ENCODE data around the gene CCDC85B.

The CCDC85B gene

DNA sequence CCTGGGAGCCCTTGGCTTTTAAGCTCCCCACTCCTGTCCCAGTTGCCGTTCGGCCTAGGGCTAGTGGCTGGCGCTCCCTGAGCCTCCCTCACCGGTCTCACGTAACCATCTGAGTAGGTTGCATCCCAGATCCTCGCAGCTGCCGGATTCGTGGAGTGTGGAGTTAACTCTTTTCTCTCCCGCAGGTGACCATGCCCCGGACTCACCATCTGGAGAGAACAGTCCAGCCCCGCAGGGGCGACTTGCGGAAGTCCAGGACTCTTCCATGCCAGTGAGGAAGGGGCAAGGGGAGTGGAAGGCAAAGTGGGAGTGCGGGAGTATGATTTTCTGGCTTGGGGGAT is 29.3 kb upstream of the CCDC85B start:
- H3K4me1 Mint-ChIP-seq (ENCODE audit: low read depth): peaks cover 36% of the 10 kb centered on the region

DNA sequence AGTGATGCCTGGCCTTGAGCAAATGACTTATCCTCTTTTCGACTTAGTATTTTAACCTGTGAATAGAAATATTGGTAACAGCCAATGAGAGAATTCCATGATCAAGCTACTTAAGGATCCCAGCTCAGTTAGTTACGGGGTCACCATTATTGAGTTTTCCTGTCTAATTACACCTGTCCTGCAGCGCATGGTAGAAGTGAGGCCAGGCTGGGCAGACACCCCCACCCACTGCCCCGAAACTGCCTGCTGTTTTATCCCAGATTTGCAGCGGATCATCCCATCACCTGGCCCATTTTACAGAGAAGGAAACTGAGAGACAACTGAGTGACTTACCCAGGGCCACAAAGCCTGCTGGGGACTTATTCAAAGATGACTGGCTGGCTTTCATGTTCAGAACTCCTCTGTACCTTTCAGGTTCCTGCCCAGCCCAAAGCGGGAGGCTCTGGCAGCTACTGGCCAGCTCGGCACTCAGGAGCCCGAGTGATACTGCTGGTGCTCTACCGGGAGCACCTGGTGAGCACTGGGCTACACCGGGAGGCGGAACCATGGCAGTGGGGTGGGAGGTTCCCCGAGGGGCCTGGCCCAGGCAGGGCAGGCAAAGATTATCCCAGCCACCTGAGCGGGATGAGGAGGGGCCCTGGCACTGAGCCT is 28.8 kb upstream of the CCDC85B start:
- Mint-ChIP-seq H3K36me3 (ENCODE audit: low read depth) (peaks cover 45% of the 10 kb centered on the region), H3K27ac (peak overlapping the region; percentile 93), H3K9me3 (no peaks in the 10 kb centered on the region), H3K4me1 (ENCODE audit: low read depth) (peaks cover 30% of the 10 kb centered on the region), H3K27me3 (ENCODE audit: low read depth) (no peaks in the 10 kb centered on the region), H3K4me3 (peak overlapping the region; percentile 91)
- no peak for DNase-seq (ENCODE audit: low spot score)

More for the DNA sequence above, 29.3 kb upstream of the CCDC85B start:
- no peaks in the 10 kb centered on the region for H3K9me3 Mint-ChIP-seq
- no peak for DNase-seq (ENCODE audit: low spot score)
- peak overlapping the region; percentile 91 for H3K4me3 Mint-ChIP-seq
- H3K27ac Mint-ChIP-seq: peak overlapping the region; percentile 93
- H3K36me3 Mint-ChIP-seq (ENCODE audit: low read depth): peaks cover 49% of the 10 kb centered on the region
- H3K27me3 Mint-ChIP-seq (ENCODE audit: low read depth): no peaks in the 10 kb centered on the region

DNA sequence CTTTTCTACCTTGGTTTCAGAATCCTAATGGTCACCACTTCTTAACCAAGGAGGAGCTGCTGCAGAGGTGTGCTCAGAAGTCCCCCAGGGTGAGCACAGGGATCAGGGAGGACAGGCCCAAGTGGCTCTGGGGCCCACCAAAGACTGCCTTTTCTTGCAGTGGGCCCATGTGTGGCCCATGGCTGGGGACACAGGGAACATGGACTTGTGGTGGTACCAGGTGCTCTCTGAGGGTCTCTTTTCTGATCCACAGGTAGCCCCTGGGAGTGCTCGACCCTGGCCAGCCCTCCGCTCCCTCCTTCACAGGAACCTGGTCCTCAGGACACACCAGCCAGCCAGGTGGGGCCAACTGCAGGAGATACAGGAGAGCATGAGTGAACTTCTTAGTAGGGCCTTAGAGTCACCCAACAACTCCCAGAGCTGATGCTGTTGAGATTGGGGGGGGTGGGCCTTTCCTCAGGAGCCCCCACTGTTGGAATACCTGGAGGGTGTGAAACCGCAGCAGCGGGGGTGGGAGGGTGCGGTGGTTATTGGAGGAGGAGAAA is 28.2 kb upstream of the CCDC85B start:
- Mint-ChIP-seq H3K9me3 (no peaks in the 10 kb centered on the region), H3K27me3 (ENCODE audit: low read depth) (no peaks in the 10 kb centered on the region), H3K36me3 (ENCODE audit: low read depth) (peaks cover 48% of the 10 kb centered on the region), H3K4me1 (ENCODE audit: low read depth) (peaks cover 28% of the 10 kb centered on the region), H3K27ac (peak overlapping the region; percentile 13), H3K4me3 (peak overlapping the region; percentile 44)
- no peak for DNase-seq (ENCODE audit: low spot score)

DNA sequence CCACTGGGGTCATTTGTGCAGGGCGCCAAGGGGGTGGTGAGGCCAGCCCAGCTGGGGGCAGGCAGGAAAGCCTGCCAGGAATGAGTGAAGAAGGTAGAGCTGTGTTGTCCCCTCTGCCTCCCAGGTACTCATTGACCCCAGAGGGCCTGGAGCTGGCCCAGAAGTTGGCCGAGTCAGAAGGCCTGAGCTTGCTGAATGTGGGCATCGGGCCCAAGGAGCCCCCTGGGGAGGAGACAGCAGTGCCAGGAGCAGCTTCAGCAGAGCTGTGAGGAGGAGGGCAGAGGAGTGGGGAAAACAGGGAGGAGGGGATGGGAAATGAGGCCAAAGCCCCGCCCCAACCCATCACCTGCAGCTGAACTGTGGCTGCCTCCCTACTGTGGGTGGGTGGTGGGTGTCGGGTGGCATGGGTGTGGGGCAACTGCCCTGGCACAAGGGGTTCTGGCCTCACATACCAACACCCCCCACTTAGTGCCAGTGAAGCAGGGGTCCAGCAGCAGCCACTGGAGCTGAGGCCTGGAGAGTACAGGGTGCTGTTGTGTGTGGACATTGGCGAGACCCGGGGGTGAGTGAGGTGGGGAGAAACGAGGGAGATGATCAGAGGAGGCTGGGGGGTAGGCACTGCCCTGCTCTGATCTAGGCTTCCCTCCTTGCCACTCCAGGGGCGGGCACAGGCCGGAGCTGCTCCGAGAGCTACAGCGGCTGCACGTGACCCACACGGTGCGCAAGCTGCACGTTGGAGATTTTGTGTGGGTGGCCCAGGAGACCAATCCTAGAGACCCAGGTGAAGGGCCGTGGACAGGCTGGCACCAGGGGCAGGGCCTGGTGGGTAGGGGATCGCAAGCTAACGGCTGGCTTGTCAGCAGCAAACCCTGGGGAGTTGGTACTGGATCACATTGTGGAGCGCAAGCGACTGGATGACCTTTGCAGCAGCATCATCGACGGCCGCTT is 27.3 kb upstream of the CCDC85B start:
- no peaks in the 10 kb centered on the region for H3K9me3 Mint-ChIP-seq
- peak overlapping the region; percentile 44 for H3K4me3 Mint-ChIP-seq
- peaks cover 48% of the 10 kb centered on the region for H3K36me3 Mint-ChIP-seq (ENCODE audit: low read depth)
- no peak for DNase-seq (ENCODE audit: low spot score)
- H3K27ac Mint-ChIP-seq: peak overlapping the region; percentile 13
- H3K27me3 Mint-ChIP-seq (ENCODE audit: low read depth): no peaks in the 10 kb centered on the region
- H3K4me1 Mint-ChIP-seq (ENCODE audit: low read depth): peaks cover 27% of the 10 kb centered on the region

DNA sequence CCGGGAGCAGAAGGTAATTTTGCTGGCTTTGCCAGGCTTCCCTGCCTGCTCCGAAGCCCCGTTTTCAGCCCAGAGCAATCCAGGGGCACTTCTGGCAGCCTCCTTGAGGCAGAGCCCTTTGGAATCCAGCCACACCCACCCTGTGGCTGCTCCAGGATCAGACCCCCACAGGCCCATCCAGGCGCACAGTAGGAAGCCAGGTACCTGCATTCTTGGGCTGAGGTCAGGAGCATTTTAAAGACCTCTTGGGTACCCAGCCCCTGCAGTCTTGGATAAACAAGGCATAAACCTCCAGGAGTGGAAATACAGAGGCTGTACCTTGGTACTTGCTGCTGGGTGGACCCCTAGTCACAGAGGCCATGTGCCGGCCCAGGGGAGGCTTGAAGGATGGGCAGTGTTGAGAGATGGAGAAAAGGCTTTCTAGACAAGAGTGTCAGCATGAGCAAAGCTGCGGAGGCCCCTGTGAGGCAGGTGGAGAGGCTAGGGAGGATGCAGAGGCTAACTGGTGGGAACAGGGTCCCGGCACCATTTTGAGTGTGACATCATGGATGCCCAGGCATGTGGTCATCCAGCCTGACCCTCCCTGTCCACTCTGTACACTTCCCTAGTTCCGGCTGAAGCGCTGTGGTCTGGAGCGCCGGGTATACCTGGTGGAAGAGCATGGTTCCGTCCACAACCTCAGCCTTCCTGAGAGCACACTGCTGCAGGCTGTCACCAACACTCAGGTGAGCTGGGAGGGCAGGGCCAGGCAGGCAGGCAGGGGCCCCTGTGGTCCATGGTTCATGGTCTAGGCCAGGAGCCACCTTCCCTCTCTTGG is 26.4 kb upstream of the CCDC85B start:
- no peaks in the 10 kb centered on the region for H3K9me3 Mint-ChIP-seq
- peaks cover 21% of the 10 kb centered on the region for H3K4me1 Mint-ChIP-seq (ENCODE audit: low read depth)
- H3K36me3 Mint-ChIP-seq (ENCODE audit: low read depth): peaks cover 48% of the 10 kb centered on the region
- H3K27me3 Mint-ChIP-seq (ENCODE audit: low read depth): no peaks in the 10 kb centered on the region
- no peak overlapping the region for H3K4me3 Mint-ChIP-seq
- H3K27ac Mint-ChIP-seq: peak overlapping the region; percentile 36
- no peak for DNase-seq (ENCODE audit: low spot score)

DNA sequence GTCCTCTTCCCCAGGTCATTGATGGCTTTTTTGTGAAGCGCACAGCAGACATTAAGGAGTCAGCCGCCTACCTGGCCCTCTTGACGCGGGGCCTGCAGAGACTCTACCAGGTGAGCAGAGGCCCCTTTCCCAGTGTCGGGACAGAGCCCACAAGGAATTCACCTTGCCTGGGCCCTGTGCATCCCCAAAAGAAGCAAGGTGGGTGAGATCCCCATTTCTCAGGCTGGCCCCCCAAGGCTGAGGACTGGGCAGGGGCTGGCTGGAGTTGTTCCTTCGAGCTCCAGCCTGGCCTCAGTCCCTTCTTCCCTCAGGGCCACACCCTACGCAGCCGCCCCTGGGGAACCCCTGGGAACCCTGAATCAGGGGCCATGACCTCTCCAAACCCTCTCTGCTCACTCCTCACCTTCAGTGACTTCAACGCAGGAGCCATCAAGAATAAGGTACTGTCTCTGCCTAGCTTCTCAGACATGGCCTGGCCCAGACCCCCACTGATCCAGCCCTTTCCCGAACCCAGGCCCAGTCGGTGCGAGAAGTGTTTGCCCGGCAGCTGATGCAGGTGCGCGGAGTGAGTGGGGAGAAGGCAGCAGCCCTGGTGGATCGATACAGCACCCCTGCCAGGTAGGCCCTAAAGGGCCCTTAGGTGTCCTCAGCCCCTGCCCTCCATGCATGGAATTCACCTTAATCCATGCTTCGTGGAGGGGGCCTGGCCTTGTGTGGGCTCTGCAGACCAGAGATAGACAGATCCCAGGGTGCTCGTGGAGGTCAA is 25.6 kb upstream of the CCDC85B start:
- Mint-ChIP-seq H3K4me3 (no peak overlapping the region), H3K4me1 (ENCODE audit: low read depth) (peaks cover 18% of the 10 kb centered on the region), H3K27ac (peak overlapping the region; percentile 36), H3K9me3 (no peaks in the 10 kb centered on the region), H3K36me3 (ENCODE audit: low read depth) (peaks cover 48% of the 10 kb centered on the region), H3K27me3 (ENCODE audit: low read depth) (no peaks in the 10 kb centered on the region)
- no peak for DNase-seq (ENCODE audit: low spot score)

DNA sequence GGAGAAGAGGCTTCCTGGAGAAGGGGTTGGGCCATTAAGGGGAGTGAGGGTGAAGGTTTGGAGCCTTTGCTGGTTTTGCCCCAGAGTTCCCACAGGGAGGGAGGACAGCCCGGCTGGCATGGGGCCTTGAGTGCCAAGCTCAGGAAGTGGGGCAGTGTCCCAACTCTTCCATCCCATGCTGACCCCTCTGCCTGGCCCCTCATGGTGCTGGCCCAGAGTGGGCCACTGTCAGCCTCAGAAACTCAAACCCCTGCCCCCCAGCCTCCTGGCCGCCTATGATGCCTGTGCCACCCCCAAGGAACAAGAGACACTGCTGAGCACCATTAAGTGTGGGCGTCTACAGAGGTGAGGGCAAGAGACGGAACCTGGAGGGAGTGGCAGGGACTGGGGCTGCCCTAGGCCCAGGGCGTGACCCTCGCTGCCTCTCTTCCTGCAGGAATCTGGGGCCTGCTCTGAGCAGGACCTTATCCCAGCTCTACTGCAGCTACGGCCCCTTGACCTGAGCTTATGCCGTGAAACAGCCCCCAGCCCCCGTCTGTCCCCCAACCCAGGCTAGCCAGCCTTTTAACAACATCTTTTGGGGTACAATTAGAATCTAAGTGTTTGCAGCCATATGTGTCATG is 24.8 kb upstream of the CCDC85B start:
- H3K27ac Mint-ChIP-seq: no peak overlapping the region
- peaks cover 22% of the 10 kb centered on the region for H3K4me1 Mint-ChIP-seq (ENCODE audit: low read depth)

DNA sequence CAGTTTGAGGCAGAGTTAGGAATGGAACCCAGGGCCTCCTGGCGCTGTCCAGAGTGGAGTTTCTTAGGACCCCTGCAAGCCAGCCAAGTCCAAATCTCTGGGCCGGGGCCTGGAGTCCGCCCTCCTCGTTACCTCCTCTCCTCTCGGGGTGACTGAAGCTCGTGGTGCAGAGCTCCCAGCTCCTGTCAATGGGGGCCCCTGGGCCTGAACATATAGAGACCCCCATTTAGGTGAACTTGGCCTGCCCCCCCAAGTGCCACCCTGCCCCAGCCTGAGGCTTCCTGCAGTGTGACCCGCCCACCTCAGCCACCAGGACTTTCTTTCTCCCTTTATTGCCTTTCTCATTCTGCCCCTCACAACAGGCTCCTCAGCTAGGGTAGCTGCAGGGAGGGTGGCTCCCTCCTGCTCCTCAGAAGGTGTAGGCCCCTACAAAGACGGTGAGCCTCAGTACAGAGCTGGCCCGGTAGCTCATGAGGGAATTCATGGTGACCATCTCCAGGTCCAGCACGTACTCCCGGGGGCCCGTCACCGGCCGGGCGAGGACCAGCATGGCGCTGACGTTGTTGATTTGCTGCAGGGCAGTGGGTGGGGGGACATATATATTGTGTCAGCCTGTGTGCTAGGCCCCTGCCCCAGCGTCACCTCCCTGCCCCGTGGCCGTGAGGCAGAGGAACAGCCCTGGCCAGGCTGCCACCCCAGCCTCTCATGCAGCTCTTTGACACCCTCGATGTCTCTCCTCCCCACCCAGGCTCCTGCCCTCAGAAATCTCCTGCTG is 23.8 kb upstream of the CCDC85B start:
- peaks cover 25% of the 10 kb centered on the region for H3K4me1 Mint-ChIP-seq (ENCODE audit: low read depth)
- peaks cover 40% of the 10 kb centered on the region for H3K36me3 Mint-ChIP-seq (ENCODE audit: low read depth)
- H3K27me3 Mint-ChIP-seq (ENCODE audit: low read depth): no peaks in the 10 kb centered on the region
- H3K9me3 Mint-ChIP-seq: no peaks in the 10 kb centered on the region
- DNase-seq (ENCODE audit: low spot score): no peak
- H3K4me3 Mint-ChIP-seq: no peak overlapping the region
- H3K27ac Mint-ChIP-seq: no peak overlapping the region

More for the DNA sequence above, 24.8 kb upstream of the CCDC85B start:
- Mint-ChIP-seq H3K9me3 (no peaks in the 10 kb centered on the region), H3K36me3 (ENCODE audit: low read depth) (peaks cover 47% of the 10 kb centered on the region), H3K4me3 (no peak overlapping the region), H3K27me3 (ENCODE audit: low read depth) (no peaks in the 10 kb centered on the region)
- no peak for DNase-seq (ENCODE audit: low spot score)

DNA sequence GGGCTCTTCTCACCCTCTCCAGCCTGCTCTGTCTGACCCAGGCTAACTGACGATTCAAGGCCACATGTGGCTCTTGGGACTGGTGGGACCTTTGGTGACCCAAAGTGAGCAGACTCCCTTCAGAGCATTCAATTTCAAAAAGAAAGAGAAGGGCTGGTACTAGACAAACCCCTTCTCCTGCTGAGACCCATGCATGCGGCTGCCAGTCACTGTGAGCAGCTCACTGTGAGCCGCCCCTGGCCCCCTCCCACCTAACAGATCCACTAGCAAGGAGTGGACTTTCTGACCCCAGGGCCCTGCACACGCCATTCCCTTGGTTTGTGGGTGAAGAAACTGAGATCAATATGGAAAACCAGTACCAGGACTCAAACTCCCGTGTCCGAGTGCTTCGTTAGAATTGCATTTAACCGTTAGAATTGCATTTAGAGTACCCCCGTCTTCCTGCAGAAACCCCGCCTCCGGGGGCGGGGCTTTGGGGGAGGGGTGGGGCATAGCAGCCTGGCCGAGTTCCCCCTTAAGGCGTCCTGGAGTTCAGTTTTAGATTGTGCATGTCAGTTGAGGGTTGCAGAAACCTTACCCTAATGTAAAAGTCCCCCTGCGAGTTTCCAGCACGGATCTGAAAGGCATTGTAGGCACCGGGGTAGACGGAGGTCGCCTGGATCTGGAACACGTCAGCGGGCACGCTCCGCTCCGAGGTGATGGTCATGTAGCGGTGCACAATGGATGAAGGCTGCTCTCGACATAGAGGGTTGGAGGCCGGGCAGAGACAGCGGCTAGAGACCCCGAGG is 23.0 kb upstream of the CCDC85B start:
- Mint-ChIP-seq H3K27me3 (ENCODE audit: low read depth) (no peaks in the 10 kb centered on the region), H3K27ac (no peak overlapping the region), H3K36me3 (ENCODE audit: low read depth) (peaks cover 35% of the 10 kb centered on the region), H3K4me3 (no peak overlapping the region), H3K4me1 (ENCODE audit: low read depth) (peaks cover 21% of the 10 kb centered on the region), H3K9me3 (no peaks in the 10 kb centered on the region)
- no peak for DNase-seq (ENCODE audit: low spot score)

DNA sequence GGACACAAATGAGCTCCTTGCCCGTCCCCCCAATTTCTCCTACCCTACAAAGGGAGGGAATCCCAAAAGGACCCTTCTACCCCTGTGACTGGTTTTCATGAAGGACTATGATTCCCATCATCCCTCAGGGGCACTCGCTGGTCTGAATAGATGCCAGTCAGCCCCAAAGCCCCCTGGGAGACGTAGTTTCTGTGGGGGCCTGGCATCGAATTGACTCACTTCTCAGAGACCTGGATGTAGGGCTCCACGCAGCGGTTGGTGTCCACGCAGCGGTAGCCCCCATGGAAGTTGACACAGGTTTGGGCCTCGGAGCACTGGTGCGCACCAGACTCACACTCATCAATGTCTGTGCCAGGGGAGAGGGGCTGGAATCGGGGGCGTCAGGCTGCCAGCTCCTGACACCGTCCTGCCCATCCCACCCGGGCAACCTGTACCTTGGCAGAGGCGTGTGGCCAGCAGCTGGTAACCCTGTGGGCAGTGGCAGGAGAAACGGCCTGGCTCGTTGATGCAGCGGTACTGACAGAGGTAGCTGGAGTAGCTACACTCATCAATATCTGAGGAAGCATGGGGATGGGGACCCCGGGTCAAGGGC is 22.3 kb upstream of the CCDC85B start:
- H3K9me3 Mint-ChIP-seq: no peaks in the 10 kb centered on the region
- H3K4me3 Mint-ChIP-seq: no peak overlapping the region
- H3K4me1 Mint-ChIP-seq (ENCODE audit: low read depth): peaks cover 18% of the 10 kb centered on the region
- no peak overlapping the region for H3K27ac Mint-ChIP-seq
- H3K27me3 Mint-ChIP-seq (ENCODE audit: low read depth): peaks cover 3% of the 10 kb centered on the region
- peaks cover 28% of the 10 kb centered on the region for H3K36me3 Mint-ChIP-seq (ENCODE audit: low read depth)
- no peak for DNase-seq (ENCODE audit: low spot score)

DNA sequence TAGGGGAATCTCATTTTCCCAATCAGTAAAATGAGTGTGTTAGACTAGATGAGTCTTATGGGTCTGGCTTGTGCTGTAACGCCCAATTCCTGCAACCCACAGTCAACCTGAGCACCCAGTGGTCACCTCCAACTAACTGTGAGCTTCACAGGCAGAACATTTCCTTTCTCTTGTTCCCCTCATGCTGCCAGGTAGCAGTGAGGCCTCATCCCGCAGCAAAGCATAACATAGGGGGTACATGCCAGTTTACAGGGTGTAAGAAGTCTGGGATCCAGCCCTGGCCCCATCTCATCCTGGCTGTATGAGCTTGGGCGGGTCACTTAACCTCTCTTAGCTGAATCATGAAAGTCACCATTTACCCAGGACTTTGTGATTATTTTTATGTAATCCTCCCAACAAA is 21.6 kb upstream of the CCDC85B start:
- Mint-ChIP-seq H3K4me3 (no peak overlapping the region), H3K27ac (no peak overlapping the region), H3K4me1 (ENCODE audit: low read depth) (peaks cover 21% of the 10 kb centered on the region), H3K27me3 (ENCODE audit: low read depth) (peaks cover 3% of the 10 kb centered on the region), H3K36me3 (ENCODE audit: low read depth) (peaks cover 24% of the 10 kb centered on the region), H3K9me3 (no peaks in the 10 kb centered on the region)
- no peak for DNase-seq (ENCODE audit: low spot score)

All from T-helper 2 cell treated with Interferon-gamma antibody and Interleukin-4, amounts not matched to agents 5 μg/mL and 100 μg/mL, for 36 hours (primary cell).